ENCODE results near the gene CCL4.
"Not testable (repeated sequence)": the region's sequence is repeated elsewhere in the genome, so short reads cannot be mapped to it uniquely, and the experiment has no call there.

The CCL4 gene

DNA sequence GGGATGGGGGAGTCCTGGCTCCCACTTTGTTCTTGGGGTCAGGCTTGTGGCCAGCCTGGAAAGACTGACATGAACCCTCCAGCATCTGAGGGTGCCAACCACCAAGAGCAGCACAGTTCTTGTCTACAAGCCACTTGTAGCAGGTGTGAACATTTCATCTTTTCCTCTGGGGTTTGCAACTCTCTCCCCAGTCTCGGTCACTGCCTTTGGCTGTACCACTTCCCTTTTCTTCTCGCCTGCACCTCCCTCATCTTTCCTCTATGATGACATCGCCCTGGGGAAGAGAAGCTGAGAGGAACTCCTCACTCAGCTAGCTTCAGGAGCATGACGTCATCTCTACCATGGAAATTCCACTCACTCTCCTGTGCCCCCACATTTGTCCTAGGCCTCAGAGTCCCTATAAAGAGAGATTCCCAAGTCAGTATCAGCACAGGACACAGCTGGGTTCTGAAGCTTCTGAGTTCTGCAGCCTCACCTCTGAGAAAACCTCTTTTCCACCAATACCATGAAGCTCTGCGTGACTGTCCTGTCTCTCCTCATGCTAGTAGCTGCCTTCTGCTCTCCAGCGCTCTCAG, at the start of gene CCL4:
CCL4 (plus strand) TSS at position 427 of the 575 bp plus-strand sequence; CDS start at position 506, 79 bp downstream.
- DNase-seq = not testable (repeated sequence)

DNA sequence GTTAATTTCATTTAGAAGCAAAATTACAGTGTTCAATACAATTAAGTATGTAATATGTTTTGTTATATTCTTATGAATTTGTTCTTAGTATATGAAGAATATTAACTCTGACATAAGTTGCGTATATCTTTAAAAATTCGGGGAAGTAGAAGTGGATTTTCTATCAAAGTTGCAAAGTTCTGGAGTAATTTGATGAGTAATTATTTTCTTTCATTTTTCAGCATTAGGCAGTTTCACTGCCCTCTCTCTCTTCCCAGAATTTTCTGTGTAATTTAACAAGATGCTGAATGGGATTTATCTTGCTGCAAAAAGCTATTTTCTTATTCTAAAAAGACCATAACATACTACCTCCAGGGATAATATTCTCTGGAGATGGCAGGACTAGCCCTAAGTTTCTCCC, 48.5 kb upstream of the CCL4 start:
- no peak for DNase-seq

DNA sequence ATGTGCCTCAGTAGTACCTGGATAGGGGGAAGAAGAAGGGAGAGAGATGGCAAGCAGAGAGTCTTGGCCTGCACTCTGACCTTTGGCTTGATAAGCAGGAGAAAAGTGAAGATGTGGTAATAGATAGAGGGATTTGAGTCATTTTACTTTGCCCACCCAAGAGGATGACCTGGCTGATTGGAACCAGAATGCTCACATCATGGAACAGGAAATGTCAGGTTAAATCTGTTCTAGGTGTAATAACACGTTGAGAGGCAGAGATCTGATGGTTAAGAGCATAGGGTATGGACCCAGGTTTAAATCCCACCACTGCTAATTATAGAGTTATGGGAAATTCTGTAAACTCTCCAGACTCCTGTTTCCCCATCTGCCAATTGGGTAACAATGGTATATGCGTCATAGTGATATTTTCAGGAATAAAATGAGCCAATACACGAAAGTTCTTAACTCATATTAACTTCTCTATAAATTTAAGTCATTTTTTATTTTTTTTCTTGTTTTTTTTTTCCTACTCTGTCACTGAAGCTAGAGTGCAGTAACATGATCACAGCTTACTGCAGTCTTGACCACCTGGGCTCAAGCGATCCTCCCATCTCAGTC, 47.6 kb upstream of the CCL4 start:
- no peak for DNase-seq

DNA sequence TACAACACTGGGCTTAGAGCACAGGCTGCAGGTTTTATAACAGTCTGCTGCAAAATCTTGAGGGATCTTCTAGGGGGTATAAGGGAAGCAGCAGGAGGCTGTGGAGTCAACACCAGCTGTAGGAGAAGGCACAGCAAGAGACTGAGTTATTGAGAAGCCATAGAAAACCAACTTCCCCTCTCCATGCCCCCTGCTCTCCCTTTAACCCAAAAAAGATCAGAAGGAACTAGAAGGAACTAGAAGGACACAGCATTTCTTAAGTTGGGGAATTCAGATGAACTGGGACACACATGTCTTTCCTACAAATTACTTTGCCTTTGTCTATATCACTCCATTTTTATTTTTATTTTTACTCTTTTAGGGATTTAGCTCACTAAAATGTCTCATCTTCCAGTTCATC, 45.7 kb upstream of the CCL4 start:
- no peak for DNase-seq

DNA sequence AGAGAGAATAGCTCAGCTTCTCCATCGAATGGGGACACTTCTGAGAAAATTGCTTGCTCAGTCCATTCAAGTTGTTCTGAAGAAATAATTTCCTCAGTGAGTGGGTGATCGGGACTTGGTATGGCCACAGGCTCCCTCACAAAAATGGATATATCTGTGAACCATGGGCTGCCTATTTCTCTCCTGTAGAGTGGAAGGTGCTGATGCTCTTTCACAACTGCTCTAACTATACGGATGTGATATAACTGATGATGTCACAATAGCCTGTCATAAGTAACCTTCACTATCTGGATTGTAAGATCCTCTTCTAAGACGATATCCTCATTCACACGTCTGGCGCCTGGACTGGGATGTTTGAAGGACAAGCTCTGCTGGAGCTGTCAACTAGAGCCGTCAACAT, 44.2 kb upstream of the CCL4 start:
- DNase-seq = no peak

DNA sequence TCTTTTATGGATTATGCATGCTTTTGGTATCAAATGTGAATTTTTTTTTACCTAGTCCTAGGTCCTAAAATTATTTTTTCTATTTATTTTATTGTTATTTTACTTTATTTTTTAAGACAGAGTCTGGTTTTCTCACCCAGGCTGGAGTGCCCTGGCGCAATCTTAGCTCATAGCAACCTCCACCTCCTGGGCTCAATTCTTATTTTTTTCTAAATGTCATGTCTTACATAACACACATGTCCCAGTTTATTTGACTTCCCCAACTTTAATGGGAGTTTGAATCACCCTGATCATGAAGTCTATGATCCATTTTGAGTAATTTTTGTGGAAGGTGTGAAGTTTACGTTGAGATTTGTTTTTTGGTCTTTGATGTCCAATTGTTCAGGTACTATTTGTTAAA, 42.8 kb upstream of the CCL4 start:
- no peak for DNase-seq

DNA sequence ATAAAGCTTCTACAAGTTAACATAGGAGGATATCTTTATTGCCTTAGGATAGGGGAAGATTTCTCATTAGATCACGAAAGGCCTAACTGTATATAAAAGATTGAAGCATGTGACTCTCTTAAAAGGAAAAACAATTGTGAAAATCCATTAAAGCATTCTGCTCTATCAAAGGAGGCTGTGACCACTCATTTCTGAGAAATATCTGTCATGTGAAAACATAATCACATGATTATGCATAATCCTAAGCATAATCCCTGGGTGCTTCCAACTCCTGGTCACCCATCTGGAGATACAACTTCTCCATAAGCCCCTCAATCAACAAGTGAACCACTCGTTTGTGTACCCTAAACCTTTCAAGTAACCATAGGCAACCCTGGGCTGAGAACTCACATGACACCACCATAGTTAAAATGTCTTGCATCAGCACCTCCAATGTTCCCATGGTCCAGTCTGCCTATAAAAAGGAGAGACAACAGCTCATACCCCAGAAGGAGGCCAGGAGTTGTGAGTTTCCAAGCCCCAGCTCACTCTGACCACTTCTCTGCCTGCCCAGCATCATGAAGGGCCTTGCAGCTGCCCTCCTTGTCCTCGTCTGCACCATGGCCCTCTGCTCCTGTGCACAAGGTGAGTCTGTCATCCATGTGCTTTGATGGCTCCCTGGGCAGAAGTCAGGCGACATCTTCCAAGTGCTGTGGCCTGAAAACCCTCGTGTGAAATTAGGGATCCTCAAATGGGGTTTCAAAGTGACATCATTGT, 39.7 kb upstream of the CCL4 start, which contains the start of gene CCL18:
CCL18 (plus strand) TSS at position 487 of the 756 bp plus-strand sequence; CDS start at position 558, 71 bp downstream.
- no peak for DNase-seq

DNA sequence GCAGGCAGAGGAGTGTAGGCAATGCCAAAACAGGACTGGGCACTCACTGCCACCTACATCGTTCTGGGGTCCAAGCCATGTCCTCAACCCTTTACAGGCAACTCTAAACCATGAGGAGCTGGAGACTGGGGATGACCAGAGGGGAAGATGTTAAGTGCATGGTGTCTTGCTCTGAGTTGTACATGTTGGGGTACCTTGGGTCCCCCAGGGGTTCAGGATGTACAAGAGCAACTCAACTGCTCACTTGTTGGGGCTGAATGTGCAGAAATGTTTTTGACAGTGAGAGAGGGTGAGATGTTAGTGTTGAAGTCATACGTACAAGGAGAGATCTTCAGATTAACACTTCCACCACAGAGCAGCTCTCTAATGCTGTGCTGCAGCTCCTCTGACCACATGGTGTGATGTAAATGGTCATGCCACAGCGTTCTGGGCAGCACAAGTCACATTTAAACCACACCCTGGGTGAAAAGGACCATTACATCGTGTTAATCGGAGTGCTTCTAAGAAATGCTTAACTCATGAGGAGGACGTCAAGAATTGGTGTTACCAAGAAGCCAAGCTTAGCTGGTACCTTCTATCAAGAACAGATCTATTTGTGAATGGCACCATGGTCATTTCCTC, 37.2 kb upstream of the CCL4 start:
- DNase-seq = no peak

DNA sequence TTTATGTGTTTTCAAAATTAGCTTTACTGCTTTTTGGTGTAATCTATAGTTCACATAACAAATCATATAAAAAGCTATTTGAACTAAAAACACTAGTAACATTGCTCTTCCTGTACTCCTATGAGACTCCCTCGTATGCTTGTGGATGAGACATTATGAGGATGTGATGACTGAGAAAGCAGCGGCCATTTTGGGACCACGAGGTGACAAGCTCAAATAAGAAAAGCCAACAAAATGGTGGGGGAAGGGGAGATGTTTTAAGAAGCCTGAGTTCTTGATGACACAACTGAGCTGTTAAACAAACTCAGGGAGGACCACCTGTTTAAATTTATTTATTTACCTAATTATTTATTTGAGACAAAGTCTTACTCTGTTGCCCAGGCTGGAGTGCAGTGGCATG, 35.1 kb upstream of the CCL4 start:
- no peak for DNase-seq

DNA sequence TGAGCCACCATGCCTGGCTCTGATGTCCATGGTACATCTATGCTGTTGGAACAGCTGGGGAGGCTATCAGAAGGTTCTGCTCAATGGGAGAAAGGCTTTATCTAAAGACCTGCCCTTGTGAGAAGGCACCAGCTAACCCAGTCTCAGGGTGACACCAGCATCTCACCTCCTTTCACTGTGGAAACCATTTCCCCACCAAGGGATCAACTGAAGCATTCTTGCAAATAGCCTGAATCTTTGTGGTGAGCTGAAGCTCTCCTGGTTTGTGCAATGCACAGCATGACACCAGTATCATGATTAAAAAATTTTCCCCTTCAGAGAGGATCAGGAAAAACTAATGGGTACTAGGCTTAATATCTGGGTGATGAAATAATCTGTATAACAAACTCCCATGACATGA, 34.5 kb upstream of the CCL4 start:
- DNase-seq = no peak

DNA sequence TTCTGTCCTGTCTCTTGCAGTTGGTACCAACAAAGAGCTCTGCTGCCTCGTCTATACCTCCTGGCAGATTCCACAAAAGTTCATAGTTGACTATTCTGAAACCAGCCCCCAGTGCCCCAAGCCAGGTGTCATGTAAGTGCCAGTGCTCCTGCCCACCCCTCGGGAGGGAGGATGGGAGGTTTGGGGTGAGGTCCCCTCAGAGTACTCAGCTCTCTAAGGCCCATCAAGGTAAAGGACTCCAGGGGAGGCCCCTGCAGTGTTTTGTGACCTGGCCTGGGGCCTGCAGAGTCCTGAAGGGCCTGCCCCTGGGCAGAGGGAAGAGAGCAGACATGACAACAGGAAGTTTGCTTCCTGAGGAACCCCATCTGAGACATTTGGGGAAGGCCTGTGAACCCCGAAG, 33.2 kb upstream of the CCL4 start:
- DNase-seq = no peak

DNA sequence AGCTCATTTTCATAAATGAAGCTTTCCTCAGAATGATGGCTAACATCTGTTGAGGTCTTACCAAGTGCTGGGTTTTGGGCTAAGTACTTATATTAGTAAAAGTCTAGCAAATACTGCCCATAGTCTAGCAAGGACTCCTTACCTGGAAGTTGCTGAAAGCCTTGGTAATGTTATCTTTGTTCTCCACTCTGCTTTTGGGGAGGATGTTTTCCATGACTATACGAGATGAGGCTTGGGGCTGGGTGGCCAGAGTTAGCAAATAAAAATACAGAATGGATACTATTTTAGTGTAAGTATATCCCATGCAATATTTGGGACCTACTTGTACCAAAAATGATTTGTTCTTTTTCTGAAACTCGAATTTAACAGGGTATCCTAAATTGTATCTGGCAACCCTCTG, 31.9 kb upstream of the CCL4 start:
- no peak for DNase-seq

DNA sequence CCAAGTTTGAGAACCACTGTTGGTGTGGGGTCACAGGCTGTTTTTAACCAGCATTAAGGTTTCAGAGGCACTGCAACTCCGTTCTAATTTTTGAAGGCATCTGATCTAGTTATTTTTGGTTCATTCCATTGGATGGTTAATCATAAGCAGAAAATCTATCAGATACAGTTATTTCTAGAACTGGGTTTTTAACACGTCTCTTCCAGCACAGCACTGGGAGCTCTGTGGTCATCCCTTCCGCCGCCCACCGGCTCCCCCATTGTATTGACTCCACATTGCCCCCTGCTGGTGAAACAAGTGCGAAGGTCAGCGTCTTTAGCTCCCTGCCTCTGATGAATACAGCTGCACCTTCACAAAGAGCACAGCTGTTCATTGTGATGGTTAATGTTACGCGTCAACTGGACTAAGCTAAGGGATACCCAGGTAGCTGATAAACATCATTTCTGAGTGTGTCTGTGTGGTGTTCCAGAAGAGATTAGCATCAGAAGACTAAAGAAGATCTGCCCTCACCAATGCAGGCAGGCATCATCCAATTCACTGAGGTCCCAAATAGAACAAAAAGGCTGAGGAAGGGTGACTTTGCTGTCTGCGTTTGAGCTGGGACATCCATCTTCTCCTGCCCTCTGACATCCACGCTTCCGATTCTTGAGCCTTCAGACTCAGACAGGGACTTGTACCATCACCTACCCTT, 31.1 kb upstream of the CCL4 start:
- peak; percentile 45 for DNase-seq

DNA sequence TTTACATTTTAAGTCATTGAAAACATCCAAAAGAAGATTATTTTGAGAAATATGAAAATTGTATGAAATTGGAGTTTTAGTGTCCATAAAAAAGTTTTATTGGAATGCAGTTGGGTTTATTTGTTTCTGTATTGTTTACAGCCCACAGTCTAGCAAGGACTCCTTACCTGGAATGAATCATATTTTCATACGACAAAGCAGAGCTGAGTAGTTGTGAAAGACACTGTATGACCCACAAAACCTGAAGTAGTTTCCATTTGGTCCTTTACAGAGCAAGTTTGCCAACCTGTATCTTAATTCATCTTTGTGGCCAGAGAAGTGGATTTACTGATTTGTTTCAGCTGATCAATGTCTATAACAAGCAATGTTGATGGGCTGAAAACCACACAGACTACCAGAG, 29.3 kb upstream of the CCL4 start:
- no peak for DNase-seq

DNA sequence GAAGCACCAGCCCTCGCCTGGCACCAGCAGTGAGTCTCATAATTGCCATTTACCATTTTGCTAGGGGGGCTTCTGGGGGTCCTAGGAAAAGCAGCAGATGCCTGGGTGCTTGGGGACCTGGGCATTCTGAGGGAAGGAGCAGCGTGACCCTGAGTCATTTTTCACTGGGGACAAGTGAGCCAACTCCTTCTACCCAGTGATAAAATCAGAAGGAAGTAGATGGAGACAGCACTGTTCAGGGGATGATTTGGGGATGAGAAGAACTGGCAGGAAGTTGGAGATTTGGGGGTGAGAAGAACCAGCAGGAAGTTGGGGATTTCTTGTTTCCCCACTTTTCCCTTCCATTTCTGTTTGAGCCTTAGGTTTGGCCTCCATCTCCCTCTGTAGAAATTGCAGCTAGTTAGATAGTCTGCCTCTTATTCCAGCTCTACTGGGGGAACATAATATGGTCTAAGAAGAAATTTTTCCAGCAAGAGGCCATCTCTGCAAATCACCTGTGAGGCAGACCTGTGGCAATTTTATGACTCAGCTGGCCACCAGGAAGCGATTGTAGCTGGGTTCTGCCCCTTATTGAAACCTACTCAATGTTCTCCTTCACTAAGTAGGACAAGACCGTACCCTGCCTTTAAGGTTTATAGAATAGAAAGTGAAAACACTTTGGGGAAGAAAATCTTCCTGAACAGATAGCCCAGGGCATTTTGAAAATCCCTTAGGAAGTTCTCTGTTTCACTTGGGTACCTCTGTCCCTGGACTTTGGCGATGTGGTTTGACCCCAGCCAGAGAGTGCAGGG, 21.8 kb upstream of the CCL4 start:
- not testable (repeated sequence) for DNase-seq

DNA sequence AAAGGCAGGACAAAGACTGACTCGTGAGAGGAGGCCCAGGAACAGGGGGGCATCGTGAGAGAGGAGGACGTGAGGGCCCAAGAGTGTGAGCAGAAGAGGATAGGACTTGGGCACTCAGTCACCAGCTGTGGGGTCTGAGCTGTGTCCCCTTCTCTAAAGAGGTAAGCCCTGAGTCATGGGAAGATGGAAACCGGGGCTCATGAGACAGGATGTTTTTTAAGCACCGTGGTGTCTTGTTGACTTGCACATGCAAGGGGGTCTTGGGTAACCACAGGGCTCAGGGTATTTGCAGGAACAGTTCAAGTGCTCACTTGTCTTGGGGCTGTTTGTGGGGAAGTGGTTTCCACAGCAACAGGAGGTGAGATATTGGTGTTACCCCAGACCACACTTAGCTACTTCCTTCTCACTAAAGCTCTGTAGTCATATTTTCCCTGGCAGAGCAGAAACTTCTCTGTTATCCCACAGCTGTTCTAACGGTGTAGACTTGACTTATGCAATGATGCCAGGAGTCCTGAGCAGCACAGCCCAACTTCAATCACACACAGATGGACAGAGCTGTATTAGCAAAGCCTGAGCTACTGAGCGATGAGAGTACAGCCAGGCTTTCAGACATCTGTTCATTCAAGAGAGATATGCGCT, 21.0 kb upstream of the CCL4 start:
- DNase-seq = not testable (repeated sequence)

DNA sequence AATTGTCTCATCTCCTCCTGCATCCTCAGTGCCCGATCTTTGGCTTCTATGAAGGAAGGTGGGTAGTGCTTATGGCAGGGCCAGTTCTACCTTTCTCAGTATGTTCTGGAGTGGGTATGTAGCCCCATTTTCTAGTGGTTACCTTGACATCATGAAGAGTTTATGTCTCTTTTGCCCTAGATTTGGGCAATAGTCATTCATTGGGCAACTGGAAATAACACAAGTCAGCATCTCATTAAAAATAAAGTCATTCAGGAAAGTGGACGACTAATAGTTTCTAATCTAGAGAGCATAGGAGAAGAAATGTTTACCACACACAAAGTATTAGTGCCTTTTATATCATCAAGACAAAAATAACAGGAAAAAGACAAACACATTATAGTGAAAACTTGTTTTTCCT, 19.9 kb upstream of the CCL4 start:
- DNase-seq = not testable (repeated sequence)

DNA sequence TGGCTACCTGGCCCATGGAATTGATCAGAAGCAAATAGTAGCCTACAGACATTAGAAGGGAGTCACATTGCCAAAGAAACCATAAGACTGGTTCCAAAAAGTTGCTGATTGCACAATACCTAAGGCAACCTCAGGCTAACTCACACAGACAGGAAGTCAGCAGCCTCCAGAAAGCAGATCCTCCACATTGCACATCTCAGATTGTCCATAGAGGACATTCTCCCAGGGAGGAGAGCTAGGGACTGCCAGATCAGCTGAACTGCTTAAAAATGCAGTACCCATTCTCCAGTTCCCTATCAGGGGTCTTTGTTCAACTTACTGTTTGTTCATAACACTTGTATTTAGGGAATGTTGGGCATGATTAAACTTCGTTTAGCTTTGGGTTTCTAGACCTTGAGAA, 17.9 kb upstream of the CCL4 start:
- DNase-seq = no peak

DNA sequence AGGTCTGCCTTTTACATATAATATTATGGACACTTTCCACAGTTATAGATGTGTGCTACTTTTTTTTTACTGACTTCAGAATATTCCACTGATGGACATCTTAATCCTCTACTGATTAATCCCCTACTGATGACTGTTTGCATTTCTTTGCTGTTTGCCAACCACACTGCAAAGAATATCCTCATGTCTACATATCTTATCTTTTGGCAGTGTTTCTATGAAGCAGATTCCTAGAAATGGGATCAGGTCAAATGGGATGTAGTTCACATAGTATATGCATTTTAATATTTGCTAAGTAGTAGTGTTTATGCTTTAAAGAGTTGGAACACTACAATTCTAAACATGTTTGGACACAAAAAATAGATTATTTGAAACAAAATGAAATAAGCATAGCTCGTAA, 16.8 kb upstream of the CCL4 start:
- no peak for DNase-seq

DNA sequence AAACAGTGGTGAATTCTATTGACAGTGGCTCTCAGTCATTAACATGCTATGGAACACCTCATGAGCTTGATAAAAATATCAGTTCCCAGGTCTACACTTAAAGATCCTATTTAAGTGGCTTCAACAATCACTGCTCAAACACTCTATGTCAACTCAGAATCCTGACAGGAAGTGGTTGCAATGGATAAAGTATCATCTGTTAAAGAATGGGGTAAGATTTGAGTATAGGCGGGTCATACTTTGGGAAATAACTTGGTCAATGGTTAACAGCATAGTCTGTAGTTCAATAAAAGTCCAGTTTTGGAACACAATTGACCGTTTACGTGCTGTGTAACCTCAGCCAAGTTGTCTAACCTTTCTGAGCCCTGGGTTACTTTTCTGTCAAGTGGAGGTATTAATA, 16.2 kb upstream of the CCL4 start:
- not testable (repeated sequence) for DNase-seq

DNA sequence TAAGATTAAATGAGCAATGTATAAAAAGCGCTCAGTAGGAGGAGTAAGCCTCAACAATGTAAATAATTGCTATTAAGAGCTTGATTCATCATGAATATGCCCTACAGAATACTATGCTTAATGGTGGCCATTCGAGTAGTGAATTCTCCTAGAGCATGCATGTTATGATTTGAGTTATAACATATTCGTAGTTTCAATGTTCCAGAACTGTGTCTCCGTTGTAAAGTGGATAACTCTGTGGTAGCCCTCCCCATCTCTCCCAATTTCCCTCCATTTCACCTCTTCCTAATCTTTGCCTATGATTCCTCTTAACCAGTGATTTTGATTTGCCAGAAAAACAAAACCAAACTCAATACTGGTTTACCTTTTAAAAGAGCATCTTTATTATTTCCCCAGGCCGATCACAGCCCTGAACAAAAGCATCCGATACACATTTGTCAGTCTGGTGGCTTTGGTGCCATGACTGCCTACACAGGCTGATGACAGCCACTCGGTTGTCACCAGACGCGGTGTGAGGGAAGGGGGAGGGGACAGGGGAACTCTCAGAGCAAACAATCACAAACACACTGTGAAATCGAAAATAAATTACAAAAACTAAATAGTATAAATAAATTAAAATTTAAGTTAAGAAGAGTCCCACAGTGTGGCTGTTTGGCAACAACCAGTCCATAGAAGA, 15.6 kb upstream of the CCL4 start:
- DNase-seq = not testable (repeated sequence)

Measured in stimulated activated CD4-positive, alpha-beta T cell treated with anti-CD3 and anti-CD28 coated beads, Interleukin-4, amount 100 ng/mL, for 1 hour (primary cell).